BE2C (cell line): ENCODE results near the gene SIX1.

Source experiments
- DNase-seq: peaks from one replicate; pipeline ENCODE4 v3.0.0-alpha.2; 2020
- H3K27me3 ChIP-seq: fragments of 250-450 bp; sonication (Bioruptor Pico); 2 replicates; pipeline ENCODE4 v1.5.1; 2020; ENCODE audit warnings: mild to moderate bottlenecking
- H3K36me3 ChIP-seq: fragments of 250-450 bp; sonication (Bioruptor Pico); 2 replicates; pipeline ENCODE4 v1.5.1; 2020; ENCODE audit warnings: mild to moderate bottlenecking
- H3K4me1 ChIP-seq: fragments of 250-450 bp; sonication (Bioruptor Pico); 2 replicates; pipeline ENCODE4 v1.5.1; 2020
- H3K4me3 ChIP-seq: 2 replicates; pipeline ENCODE4 v1.5.1; 2011; ENCODE audit warnings: low read depth, low read length
- H3K9me3 ChIP-seq: fragments of 250-450 bp; sonication (Bioruptor Pico); 2 replicates; pipeline ENCODE4 v1.5.1; 2020
- TF ChIP-seq, protein P1 (sequence below): IDR thresholded peaks from 2 replicates; pipeline ENCODE4 v1.5.1; 2012; ENCODE audit warnings: mild to moderate bottlenecking, low read depth, low read length

Gene SIX1

GRCh38 chr14:60680511-60680910, 31.2 kb upstream of the SIX1 start:
- TF ChIP-seq, protein P1, sequence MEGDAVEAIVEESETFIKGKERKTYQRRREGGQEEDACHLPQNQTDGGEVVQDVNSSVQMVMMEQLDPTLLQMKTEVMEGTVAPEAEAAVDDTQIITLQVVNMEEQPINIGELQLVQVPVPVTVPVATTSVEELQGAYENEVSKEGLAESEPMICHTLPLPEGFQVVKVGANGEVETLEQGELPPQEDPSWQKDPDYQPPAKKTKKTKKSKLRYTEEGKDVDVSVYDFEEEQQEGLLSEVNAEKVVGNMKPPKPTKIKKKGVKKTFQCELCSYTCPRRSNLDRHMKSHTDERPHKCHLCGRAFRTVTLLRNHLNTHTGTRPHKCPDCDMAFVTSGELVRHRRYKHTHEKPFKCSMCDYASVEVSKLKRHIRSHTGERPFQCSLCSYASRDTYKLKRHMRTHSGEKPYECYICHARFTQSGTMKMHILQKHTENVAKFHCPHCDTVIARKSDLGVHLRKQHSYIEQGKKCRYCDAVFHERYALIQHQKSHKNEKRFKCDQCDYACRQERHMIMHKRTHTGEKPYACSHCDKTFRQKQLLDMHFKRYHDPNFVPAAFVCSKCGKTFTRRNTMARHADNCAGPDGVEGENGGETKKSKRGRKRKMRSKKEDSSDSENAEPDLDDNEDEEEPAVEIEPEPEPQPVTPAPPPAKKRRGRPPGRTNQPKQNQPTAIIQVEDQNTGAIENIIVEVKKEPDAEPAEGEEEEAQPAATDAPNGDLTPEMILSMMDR, result no peak
- DNase-seq, result no peak
- Histone ChIP-seq H3K27me3 (no peaks in the 10 kb centered on the region), H3K36me3 (no peaks in the 10 kb centered on the region), H3K4me1 (no peaks in the 10 kb centered on the region), H3K9me3 (no peaks in the 10 kb centered on the region), H3K4me3 (no peak overlapping the region)

DNA sequence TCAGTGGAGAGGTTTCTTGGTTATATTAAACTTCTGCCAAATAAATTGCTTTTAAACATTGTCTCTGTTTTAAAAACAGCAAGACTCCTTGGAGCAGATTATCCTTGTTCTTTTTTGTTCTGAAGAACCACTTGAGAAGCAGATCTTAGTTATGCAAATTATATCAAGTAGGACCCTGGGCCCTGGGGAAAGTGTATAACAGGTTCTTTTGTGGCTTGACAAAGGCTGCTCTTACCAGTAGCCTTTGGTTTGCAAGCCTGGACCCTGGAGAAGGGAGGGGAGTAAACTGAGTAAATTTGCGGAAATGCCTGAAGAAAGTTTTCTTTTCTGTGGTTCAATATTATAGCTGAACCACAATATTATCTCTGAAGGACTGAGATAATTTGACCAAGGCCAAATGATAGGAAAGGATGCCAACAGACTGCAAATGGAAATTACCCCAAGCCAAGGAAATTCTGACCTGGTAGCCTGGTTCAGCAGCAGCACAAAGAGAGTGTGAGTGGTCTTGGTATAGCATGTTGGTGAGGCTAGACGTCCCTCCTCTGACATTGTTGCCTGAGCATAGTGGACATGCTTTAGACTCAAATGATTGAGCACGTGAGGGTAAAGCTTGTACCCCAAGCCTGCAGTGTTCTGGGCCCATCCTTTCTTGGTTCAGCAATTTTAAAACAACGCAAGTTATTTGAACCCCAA, 30.4 kb upstream of the SIX1 start:
- Histone ChIP-seq H3K4me1 (no peaks in the 10 kb centered on the region), H3K9me3 (no peaks in the 10 kb centered on the region), H3K4me3 (no peak overlapping the region), H3K36me3 (no peaks in the 10 kb centered on the region), H3K27me3 (no peaks in the 10 kb centered on the region)
- TF ChIP-seq, protein P1, result no peak
- no peak for DNase-seq

DNA sequence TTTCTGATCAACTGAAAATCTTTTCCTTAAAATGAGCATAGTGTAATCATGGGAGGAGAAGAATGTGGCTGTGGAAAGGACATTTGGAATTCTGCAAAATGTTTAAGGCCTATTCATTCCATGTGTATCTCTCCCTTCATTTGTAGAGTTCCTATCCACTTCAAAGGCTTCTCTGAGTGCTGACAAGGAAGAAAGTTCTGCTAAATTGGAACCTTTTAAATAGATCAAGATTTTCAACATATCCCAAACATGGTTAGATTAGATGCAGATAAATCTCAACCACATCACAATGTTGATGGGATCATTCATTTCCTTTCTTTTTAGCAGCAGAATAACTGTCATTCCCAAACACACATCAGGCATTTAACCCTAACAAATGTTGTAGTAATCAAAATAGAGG, 28.4 kb upstream of the SIX1 start:
- DNase-seq, result no peak

DNA sequence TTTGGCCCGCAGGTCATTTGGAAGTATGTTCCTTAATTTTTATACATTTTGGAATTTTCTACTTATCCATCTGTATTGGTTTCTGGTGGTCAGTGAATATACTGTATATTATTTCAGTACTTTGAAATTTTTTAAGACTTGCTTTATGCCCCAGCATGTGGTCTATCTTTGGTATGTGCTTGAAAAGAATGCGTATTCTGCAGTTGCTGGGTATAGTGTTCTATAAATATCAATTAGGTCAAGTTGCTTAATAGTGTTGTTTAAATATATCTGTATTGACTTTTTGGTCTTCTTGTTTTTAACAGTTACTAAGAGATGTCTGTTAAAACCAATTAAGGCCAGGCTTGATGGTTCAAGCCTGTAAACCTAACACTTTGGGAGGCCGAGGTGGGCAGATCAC, 21.7 kb upstream of the SIX1 start:
- Histone ChIP-seq H3K4me1 (no peaks in the 10 kb centered on the region), H3K36me3 (no peaks in the 10 kb centered on the region), H3K9me3 (no peaks in the 10 kb centered on the region), H3K4me3 (no peak overlapping the region), H3K27me3 (peaks cover 5% of the 10 kb centered on the region; the same call in 1 of the 2 replicates)
- DNase-seq, result no peak
- TF ChIP-seq, protein P1, result no peak

More for the DNA sequence above, 28.4 kb upstream of the SIX1 start:
- Histone ChIP-seq H3K4me3 (no peak overlapping the region), H3K4me1 (no peaks in the 10 kb centered on the region), H3K36me3 (no peaks in the 10 kb centered on the region), H3K27me3 (no peaks in the 10 kb centered on the region), H3K9me3 (no peaks in the 10 kb centered on the region)
- TF ChIP-seq, protein P1, result no peak

- TF ChIP-seq, protein P1, result no peak
- Histone ChIP-seq H3K36me3 (no peaks in the 10 kb centered on the region), H3K4me3 (no peak overlapping the region), H3K9me3 (no peaks in the 10 kb centered on the region), H3K27me3 (peaks cover 20% of the 10 kb centered on the region), H3K4me1 (no peaks in the 10 kb centered on the region)
- DNase-seq, result no peak
Observed at GRCh38 chr14:60668431-60669112, 19.3 kb upstream of the SIX1 start.

- no peaks in the 10 kb centered on the region for H3K9me3 ChIP-seq
- H3K27me3 ChIP-seq, result peaks cover 35% of the 10 kb centered on the region
- H3K36me3 ChIP-seq, result no peaks in the 10 kb centered on the region
- DNase-seq, result no peak
- H3K4me1 ChIP-seq, result no peaks in the 10 kb centered on the region
- H3K4me3 ChIP-seq, result no peak overlapping the region
- TF ChIP-seq, protein P1, result no peak
Observed at GRCh38 chr14:60665177-60665550, 15.9 kb upstream of the SIX1 start.
